ENCODE measurements around the gene PRR23E.

Gene PRR23E

GRCh38 chr3:127216415-127217261 is 23.7 kb downstream of the PRR23E start:
- Mint-ChIP-seq H3K9me3 (no peaks in the 10 kb centered on the region), H3K27ac (no peak overlapping the region), H3K27me3 (peaks cover 28% of the 10 kb centered on the region), H3K4me1 (ENCODE audit: low read depth) (peaks cover 2% of the 10 kb centered on the region), H3K4me3 (no peak overlapping the region), H3K36me3 (ENCODE audit: low read depth) (no peaks in the 10 kb centered on the region)
- no peak for DNase-seq

- H3K36me3 Mint-ChIP-seq (ENCODE audit: low read depth), result no peaks in the 10 kb centered on the region
- no peak overlapping the region for H3K27ac Mint-ChIP-seq
- H3K4me1 Mint-ChIP-seq (ENCODE audit: low read depth), result peaks cover 2% of the 10 kb centered on the region
Observed at GRCh38 chr3:127217596-127218453, 24.9 kb downstream of the PRR23E start.

GRCh38 chr3:127218454-127218922 is 25.6 kb downstream of the PRR23E start:
- no peaks in the 10 kb centered on the region for H3K36me3 Mint-ChIP-seq (ENCODE audit: low read depth)

More at GRCh38 chr3:127217596-127218453, 24.9 kb downstream of the PRR23E start:
- H3K27me3 Mint-ChIP-seq, result peaks cover 24% of the 10 kb centered on the region
- no peak for DNase-seq
- H3K4me3 Mint-ChIP-seq, result no peak overlapping the region
- H3K9me3 Mint-ChIP-seq, result no peaks in the 10 kb centered on the region

DNA sequence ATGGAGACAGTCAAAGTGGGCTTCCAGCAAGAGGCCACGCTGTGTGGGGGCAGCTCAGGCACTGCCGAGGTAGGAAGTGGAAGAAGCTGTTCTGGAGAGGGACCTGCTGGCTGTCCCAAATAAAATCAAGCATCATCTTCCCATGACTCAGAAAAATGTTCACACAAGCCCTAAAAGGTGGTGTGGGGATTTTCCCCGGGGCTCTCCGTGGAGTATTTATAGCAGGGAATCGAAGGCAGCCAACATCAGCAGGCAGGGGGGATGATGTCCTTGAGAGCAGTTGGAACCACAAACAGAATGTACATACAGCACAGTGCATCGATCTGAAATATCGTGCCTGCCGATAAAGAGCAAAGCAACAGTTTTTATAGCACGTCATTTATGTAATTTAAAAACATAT is 27.6 kb downstream of the PRR23E start:
- Mint-ChIP-seq H3K27ac (no peak overlapping the region), H3K36me3 (ENCODE audit: low read depth) (no peaks in the 10 kb centered on the region), H3K4me3 (no peak overlapping the region), H3K27me3 (peaks cover 14% of the 10 kb centered on the region), H3K4me1 (ENCODE audit: low read depth) (peaks cover 2% of the 10 kb centered on the region), H3K9me3 (peaks cover 4% of the 10 kb centered on the region)
- no peak for DNase-seq

More at GRCh38 chr3:127218454-127218922, 25.6 kb downstream of the PRR23E start:
- Mint-ChIP-seq H3K9me3 (no peaks in the 10 kb centered on the region), H3K27ac (no peak overlapping the region), H3K4me3 (no peak overlapping the region), H3K4me1 (ENCODE audit: low read depth) (peaks cover 2% of the 10 kb centered on the region), H3K27me3 (peaks cover 20% of the 10 kb centered on the region)
- no peak for DNase-seq

DNA sequence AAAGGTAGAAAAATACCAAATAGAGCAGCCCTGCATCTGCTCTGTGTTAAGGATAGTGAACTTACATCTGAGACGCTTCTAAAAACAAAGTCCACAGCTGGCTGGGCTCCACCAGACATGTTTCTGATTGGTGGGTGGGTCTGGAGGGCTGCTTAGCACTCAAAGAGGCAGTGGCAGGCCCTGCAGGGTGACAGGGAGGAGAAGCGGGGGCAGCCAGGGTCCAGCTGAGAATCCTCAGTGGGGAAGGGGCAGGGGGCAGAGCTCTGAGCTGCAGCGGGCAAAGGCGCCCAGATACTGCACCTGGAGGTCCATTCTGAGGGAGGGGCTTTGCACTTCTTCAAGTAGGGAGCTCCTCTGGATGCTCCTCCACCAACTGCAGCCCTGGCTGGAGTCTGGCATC is 28.1 kb downstream of the PRR23E start:
- Mint-ChIP-seq H3K4me3 (no peak overlapping the region), H3K27me3 (peaks cover 12% of the 10 kb centered on the region), H3K9me3 (peaks cover 4% of the 10 kb centered on the region), H3K36me3 (ENCODE audit: low read depth) (no peaks in the 10 kb centered on the region), H3K27ac (no peak overlapping the region), H3K4me1 (ENCODE audit: low read depth) (no peaks in the 10 kb centered on the region)
- DNase-seq, result no peak

DNA sequence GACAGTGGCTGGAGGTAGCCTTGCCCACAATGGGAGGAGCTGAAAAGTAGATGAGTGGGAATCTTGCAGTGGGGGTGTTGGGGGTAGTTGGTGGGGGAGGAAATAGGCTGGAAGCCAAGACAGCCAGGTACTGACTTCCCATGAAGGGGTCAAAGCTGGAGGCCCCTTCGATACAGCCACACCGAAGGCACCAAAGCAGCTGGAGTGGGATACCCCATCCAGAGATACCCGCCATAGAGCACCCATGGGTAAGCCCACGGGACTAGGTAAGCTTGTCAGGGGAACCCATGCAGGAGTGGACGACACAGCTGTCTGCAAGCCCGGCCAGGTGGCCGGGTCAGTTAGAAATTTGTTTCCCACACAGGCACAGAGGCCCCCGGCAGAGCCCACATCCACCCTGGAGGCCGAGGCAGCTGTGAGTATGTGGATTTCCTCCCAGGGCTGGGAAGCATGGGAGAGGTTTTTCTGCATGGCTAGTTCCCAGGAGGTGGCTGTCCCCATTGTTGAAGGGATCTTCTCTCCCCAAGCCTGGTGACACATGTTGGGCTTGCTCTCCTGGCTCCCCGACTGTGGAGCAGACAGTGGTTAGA is 28.6 kb downstream of the PRR23E start:
- DNase-seq, result no peak

DNA sequence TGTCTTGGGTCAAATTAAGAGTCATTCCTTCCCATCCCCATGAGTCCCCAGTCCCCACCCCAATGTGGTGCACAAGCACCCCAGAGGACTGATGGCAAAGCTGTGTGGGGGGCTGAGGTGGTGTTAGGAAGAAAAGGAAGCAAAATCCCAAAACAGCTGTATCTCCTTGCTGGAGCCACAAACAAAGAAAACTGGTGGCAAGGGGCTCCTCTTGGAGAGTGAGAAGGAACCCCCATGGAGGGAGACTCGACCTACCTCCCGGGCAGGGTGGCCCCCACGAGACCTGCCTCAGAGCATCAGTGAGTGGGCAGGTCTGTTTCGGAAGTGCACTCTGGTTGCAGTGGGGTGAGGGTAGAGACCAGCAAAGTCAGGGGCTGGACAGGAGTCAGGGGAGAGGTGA is 29.2 kb downstream of the PRR23E start:
- no peak for DNase-seq
- Mint-ChIP-seq H3K27me3 (peaks cover 12% of the 10 kb centered on the region), H3K27ac (no peak overlapping the region), H3K4me3 (no peak overlapping the region), H3K9me3 (peaks cover 4% of the 10 kb centered on the region), H3K4me1 (ENCODE audit: low read depth) (no peaks in the 10 kb centered on the region), H3K36me3 (ENCODE audit: low read depth) (no peaks in the 10 kb centered on the region)

More for the DNA sequence above, 28.6 kb downstream of the PRR23E start:
- H3K27me3 Mint-ChIP-seq, result peaks cover 12% of the 10 kb centered on the region
- no peaks in the 10 kb centered on the region for H3K4me1 Mint-ChIP-seq (ENCODE audit: low read depth)
- no peaks in the 10 kb centered on the region for H3K36me3 Mint-ChIP-seq (ENCODE audit: low read depth)
- no peak overlapping the region for H3K4me3 Mint-ChIP-seq
- no peak overlapping the region for H3K27ac Mint-ChIP-seq
- peaks cover 4% of the 10 kb centered on the region for H3K9me3 Mint-ChIP-seq

DNA sequence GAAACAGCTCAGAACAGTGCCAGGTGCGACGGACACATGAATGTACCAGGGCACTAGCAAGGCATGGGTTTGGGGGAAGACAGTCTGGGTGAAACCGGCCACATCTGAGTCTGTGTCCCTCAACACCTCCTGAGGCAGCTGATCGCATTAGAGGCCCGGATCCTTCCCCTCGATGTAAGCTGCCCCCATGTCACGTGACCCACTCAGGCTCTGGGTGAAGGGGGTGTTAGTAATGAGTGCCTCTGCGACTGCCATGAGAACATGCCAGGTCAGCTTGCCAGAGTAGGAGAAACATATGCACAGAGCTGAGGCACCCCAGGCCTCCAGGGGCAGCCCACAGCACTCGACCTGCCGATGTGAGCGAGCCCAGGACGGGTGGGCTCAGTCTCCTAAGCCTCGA is 29.7 kb downstream of the PRR23E start:
- H3K4me3 Mint-ChIP-seq, result no peak overlapping the region

DNA sequence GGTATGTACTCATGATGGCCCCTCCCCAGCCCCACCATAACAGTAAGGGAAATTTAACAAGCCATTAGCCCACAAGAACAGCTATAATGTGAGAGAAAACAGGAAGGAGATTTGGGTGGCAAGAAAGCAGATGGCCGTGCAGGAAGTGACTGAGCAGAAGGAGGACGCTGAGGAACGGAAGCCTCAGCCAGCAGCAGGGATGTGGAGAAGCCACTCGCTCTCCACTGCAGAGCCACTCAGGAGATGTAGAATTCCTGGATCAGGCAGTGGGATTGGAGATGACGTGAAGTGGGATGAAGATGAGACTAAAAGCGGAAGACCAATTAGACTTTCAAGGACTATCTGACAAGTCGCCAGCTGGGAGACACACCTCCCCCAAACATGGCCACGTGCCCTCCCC is 31.2 kb downstream of the PRR23E start:
- Mint-ChIP-seq H3K27ac (no peak overlapping the region), H3K27me3 (peaks cover 12% of the 10 kb centered on the region), H3K4me1 (ENCODE audit: low read depth) (no peaks in the 10 kb centered on the region), H3K36me3 (ENCODE audit: low read depth) (no peaks in the 10 kb centered on the region), H3K9me3 (peaks cover 4% of the 10 kb centered on the region), H3K4me3 (no peak overlapping the region)
- no peak for DNase-seq

More for the DNA sequence above, 29.7 kb downstream of the PRR23E start:
- Mint-ChIP-seq H3K27me3 (peaks cover 12% of the 10 kb centered on the region), H3K36me3 (ENCODE audit: low read depth) (no peaks in the 10 kb centered on the region), H3K9me3 (peaks cover 4% of the 10 kb centered on the region), H3K27ac (no peak overlapping the region), H3K4me1 (ENCODE audit: low read depth) (no peaks in the 10 kb centered on the region)
- DNase-seq, result no peak

- Mint-ChIP-seq H3K4me3 (no peak overlapping the region), H3K27ac (no peak overlapping the region), H3K4me1 (ENCODE audit: low read depth) (no peaks in the 10 kb centered on the region)
Observed at GRCh38 chr3:127226457-127226856, 33.5 kb downstream of the PRR23E start.

GRCh38 chr3:127226946-127227842 is 34.3 kb downstream of the PRR23E start:
- H3K27me3 Mint-ChIP-seq, result peaks cover 6% of the 10 kb centered on the region
- no peak for DNase-seq
- H3K4me3 Mint-ChIP-seq, result no peak overlapping the region
- H3K36me3 Mint-ChIP-seq (ENCODE audit: low read depth), result no peaks in the 10 kb centered on the region
- H3K9me3 Mint-ChIP-seq, result peaks cover 4% of the 10 kb centered on the region
- no peaks in the 10 kb centered on the region for H3K4me1 Mint-ChIP-seq (ENCODE audit: low read depth)
- H3K27ac Mint-ChIP-seq, result no peak overlapping the region

More at GRCh38 chr3:127226457-127226856, 33.5 kb downstream of the PRR23E start:
- no peak for DNase-seq
- Mint-ChIP-seq H3K27me3 (peaks cover 3% of the 10 kb centered on the region), H3K36me3 (ENCODE audit: low read depth) (no peaks in the 10 kb centered on the region), H3K9me3 (peaks cover 4% of the 10 kb centered on the region)

GRCh38 chr3:127228866-127229265 is 35.9 kb downstream of the PRR23E start:
- peaks cover 4% of the 10 kb centered on the region for H3K9me3 Mint-ChIP-seq
- peaks cover 13% of the 10 kb centered on the region for H3K27me3 Mint-ChIP-seq
- no peaks in the 10 kb centered on the region for H3K36me3 Mint-ChIP-seq (ENCODE audit: low read depth)
- no peak for DNase-seq
- H3K27ac Mint-ChIP-seq, result no peak overlapping the region
- no peak overlapping the region for H3K4me3 Mint-ChIP-seq
- H3K4me1 Mint-ChIP-seq (ENCODE audit: low read depth), result no peaks in the 10 kb centered on the region

- H3K36me3 Mint-ChIP-seq (ENCODE audit: low read depth), result no peaks in the 10 kb centered on the region
- no peaks in the 10 kb centered on the region for H3K9me3 Mint-ChIP-seq
- no peaks in the 10 kb centered on the region for H3K4me1 Mint-ChIP-seq (ENCODE audit: low read depth)
- H3K27ac Mint-ChIP-seq, result no peak overlapping the region
- DNase-seq, result no peak
- H3K27me3 Mint-ChIP-seq, result peaks cover 10% of the 10 kb centered on the region
- no peak overlapping the region for H3K4me3 Mint-ChIP-seq
Observed at GRCh38 chr3:127233371-127233770, 40.4 kb downstream of the PRR23E start.

DNA sequence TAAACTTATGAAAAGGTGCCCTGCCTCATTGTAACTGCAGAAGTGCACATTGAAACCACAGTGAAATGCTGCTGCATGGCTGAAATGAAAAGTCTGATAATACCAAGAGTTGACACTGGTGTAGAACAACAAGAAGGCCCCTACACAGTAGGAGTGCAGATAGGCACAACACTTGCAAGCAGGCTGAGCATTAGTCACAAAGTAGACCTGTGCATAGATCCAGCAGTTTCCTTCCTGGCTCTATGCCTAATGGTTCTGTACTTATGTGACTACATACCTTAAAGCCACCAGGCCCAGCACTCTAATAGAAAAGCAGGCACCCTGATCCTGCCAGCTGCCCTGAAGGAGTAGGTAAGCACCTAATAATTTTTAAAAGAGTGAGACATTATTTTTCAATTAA is 41.8 kb downstream of the PRR23E start:
- no peak overlapping the region for H3K27ac Mint-ChIP-seq
- no peaks in the 10 kb centered on the region for H3K36me3 Mint-ChIP-seq (ENCODE audit: low read depth)
- DNase-seq, result no peak
- H3K4me1 Mint-ChIP-seq (ENCODE audit: low read depth), result no peaks in the 10 kb centered on the region
- H3K4me3 Mint-ChIP-seq, result no peak overlapping the region
- peaks cover 10% of the 10 kb centered on the region for H3K27me3 Mint-ChIP-seq
- H3K9me3 Mint-ChIP-seq, result no peaks in the 10 kb centered on the region

Data from activated T-cell treated with anti-CD3 and anti-CD28 coated beads, Interleukin-2, amount 50 U/mL, for 24 hours (primary cell).